Measurements from ENCODE around the gene IZUMO4. TPM values are rescaled to one million over a fixed set of nuclear protein-coding genes. Genes with fewer than 3 reads are reported as not detected.

IZUMO4 gene
- polyA plus RNA-seq, 1 donor from 2014 or later, result 39.3 TPM

GRCh38 chr19:2142173-2142829 is 45.6 kb downstream of the IZUMO4 start:
- TF ChIP-seq EP300 (conservative IDR thresholded peaks at IDR 0.05; ENCODE audit: poor library complexity, severe bottlenecking) (no peak), POLR2AphosphoS5 (IDR thresholded peaks at IDR 0.05) (no peak), MXI1 (conservative IDR thresholded peaks at IDR 0.05; ENCODE audit: poor library complexity, severe bottlenecking) (no peak), EZH2 (IDR thresholded peaks at IDR 0.05; ENCODE audit: borderline replicate concordance, insufficient read depth, low read length, poor library complexity, severe bottlenecking) (no peak), SMC3 (conservative IDR thresholded peaks at IDR 0.05; ENCODE audit: poor library complexity) (no peak), TAF1 (IDR thresholded peaks at IDR 0.05; ENCODE audit: low read depth) (no peak), RAD21 (conservative IDR thresholded peaks at IDR 0.05) (no peak)
- TF ChIP-seq, protein P1, sequence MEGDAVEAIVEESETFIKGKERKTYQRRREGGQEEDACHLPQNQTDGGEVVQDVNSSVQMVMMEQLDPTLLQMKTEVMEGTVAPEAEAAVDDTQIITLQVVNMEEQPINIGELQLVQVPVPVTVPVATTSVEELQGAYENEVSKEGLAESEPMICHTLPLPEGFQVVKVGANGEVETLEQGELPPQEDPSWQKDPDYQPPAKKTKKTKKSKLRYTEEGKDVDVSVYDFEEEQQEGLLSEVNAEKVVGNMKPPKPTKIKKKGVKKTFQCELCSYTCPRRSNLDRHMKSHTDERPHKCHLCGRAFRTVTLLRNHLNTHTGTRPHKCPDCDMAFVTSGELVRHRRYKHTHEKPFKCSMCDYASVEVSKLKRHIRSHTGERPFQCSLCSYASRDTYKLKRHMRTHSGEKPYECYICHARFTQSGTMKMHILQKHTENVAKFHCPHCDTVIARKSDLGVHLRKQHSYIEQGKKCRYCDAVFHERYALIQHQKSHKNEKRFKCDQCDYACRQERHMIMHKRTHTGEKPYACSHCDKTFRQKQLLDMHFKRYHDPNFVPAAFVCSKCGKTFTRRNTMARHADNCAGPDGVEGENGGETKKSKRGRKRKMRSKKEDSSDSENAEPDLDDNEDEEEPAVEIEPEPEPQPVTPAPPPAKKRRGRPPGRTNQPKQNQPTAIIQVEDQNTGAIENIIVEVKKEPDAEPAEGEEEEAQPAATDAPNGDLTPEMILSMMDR (IDR thresholded peaks at IDR 0.05; ENCODE audit: poor library complexity, severe bottlenecking), result no peak
- TF ChIP-seq, protein P2, sequence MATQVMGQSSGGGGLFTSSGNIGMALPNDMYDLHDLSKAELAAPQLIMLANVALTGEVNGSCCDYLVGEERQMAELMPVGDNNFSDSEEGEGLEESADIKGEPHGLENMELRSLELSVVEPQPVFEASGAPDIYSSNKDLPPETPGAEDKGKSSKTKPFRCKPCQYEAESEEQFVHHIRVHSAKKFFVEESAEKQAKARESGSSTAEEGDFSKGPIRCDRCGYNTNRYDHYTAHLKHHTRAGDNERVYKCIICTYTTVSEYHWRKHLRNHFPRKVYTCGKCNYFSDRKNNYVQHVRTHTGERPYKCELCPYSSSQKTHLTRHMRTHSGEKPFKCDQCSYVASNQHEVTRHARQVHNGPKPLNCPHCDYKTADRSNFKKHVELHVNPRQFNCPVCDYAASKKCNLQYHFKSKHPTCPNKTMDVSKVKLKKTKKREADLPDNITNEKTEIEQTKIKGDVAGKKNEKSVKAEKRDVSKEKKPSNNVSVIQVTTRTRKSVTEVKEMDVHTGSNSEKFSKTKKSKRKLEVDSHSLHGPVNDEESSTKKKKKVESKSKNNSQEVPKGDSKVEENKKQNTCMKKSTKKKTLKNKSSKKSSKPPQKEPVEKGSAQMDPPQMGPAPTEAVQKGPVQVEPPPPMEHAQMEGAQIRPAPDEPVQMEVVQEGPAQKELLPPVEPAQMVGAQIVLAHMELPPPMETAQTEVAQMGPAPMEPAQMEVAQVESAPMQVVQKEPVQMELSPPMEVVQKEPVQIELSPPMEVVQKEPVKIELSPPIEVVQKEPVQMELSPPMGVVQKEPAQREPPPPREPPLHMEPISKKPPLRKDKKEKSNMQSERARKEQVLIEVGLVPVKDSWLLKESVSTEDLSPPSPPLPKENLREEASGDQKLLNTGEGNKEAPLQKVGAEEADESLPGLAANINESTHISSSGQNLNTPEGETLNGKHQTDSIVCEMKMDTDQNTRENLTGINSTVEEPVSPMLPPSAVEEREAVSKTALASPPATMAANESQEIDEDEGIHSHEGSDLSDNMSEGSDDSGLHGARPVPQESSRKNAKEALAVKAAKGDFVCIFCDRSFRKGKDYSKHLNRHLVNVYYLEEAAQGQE (IDR thresholded peaks at IDR 0.05; ENCODE audit: borderline replicate concordance), result no peak
- H4K20me1 ChIP-seq (ENCODE audit: insufficient read depth), result no peaks in the 10 kb centered on the region
- H3K4me3 ChIP-seq (ENCODE audit: low read length), result no peak overlapping the region
- no peaks in the 10 kb centered on the region for H3F3A ChIP-seq (ENCODE audit: insufficient read depth, low read length, poor library complexity, severe bottlenecking)
- H3K79me2 ChIP-seq (replicated peaks; ENCODE audit: insufficient read depth, low read length), result peaks cover 44% of the 10 kb centered on the region
- no peak overlapping the region for H3K4me2 ChIP-seq (ENCODE audit: low read length)
- H2AFZ ChIP-seq (ENCODE audit: low read depth, low read length), result no peak overlapping the region
- H3K9me3 ChIP-seq (ENCODE audit: low read length), result no peaks in the 10 kb centered on the region
- H3K27ac ChIP-seq (ENCODE audit: low read length), result no peak overlapping the region
- no peaks in the 10 kb centered on the region for H3K36me3 ChIP-seq (ENCODE audit: insufficient read depth, low read length)
- no peak overlapping the region for H3K9ac ChIP-seq (ENCODE audit: low read length)
- no peaks in the 10 kb centered on the region for H3K9me2 ChIP-seq (ENCODE audit: insufficient read depth, low read length)
- no peaks in the 10 kb centered on the region for H3K27me3 ChIP-seq (ENCODE audit: insufficient read depth, low read depth, low read length)

DNA sequence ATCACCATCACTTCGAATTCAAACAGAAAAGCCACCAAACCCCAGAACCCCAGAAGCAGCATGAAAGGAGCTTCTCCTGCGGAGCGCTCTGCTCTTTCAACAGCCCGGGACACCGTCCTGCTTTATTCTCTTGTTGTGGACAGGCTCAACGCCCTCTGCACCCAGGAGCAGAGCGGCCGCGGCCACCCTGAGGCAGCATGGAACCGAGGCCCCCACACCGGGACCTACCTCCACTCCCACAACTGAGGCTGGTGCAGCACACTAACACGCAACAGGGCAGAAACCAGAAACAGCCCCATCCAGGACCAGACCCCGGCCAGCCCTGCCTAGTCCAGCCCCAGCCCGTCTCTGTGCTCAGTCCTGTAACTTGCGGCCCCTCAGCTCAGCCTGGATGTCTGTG is 47.5 kb downstream of the IZUMO4 start:
- Histone ChIP-seq H3F3A (ENCODE audit: insufficient read depth, low read length, poor library complexity, severe bottlenecking) (no peaks in the 10 kb centered on the region), H2AFZ (ENCODE audit: low read depth, low read length) (no peak overlapping the region), H3K9me3 (ENCODE audit: low read length) (no peaks in the 10 kb centered on the region), H3K79me2 (replicated peaks; ENCODE audit: insufficient read depth, low read length) (peaks cover 63% of the 10 kb centered on the region), H3K27me3 (ENCODE audit: insufficient read depth, low read depth, low read length) (no peaks in the 10 kb centered on the region), H3K9ac (ENCODE audit: low read length) (no peak overlapping the region), H3K9me2 (ENCODE audit: insufficient read depth, low read length) (no peaks in the 10 kb centered on the region), H3K4me3 (ENCODE audit: low read length) (no peak overlapping the region), H3K36me3 (ENCODE audit: insufficient read depth, low read length) (no peaks in the 10 kb centered on the region), H3K4me2 (ENCODE audit: low read length) (no peak overlapping the region), H3K27ac (ENCODE audit: low read length) (no peak overlapping the region), H4K20me1 (ENCODE audit: insufficient read depth) (no peaks in the 10 kb centered on the region)
- TF ChIP-seq EP300 (conservative IDR thresholded peaks at IDR 0.05; ENCODE audit: poor library complexity, severe bottlenecking), result no peak
- TF ChIP-seq MXI1 (conservative IDR thresholded peaks at IDR 0.05; ENCODE audit: poor library complexity, severe bottlenecking), result no peak
- TF ChIP-seq, protein P2 (IDR thresholded peaks at IDR 0.05; ENCODE audit: borderline replicate concordance), result no peak
- TF ChIP-seq, protein P1 (IDR thresholded peaks at IDR 0.05; ENCODE audit: poor library complexity, severe bottlenecking), result no peak
- TF ChIP-seq RAD21 (conservative IDR thresholded peaks at IDR 0.05), result no peak
- TF ChIP-seq EZH2 (IDR thresholded peaks at IDR 0.05; ENCODE audit: borderline replicate concordance, insufficient read depth, low read length, poor library complexity, severe bottlenecking), result no peak
- no peak for TF ChIP-seq SMC3 (conservative IDR thresholded peaks at IDR 0.05; ENCODE audit: poor library complexity)
- TF ChIP-seq POLR2AphosphoS5 (IDR thresholded peaks at IDR 0.05), result no peak
